Measurements from ENCODE around the gene PEF1. TPM values are rescaled to one million over a fixed set of nuclear protein-coding genes. Genes with fewer than 3 reads are reported as not detected.

PEF1 gene
- total RNA-seq, 2 donors from 2014 or later = 42.9 to 66.8 TPM

DNA sequence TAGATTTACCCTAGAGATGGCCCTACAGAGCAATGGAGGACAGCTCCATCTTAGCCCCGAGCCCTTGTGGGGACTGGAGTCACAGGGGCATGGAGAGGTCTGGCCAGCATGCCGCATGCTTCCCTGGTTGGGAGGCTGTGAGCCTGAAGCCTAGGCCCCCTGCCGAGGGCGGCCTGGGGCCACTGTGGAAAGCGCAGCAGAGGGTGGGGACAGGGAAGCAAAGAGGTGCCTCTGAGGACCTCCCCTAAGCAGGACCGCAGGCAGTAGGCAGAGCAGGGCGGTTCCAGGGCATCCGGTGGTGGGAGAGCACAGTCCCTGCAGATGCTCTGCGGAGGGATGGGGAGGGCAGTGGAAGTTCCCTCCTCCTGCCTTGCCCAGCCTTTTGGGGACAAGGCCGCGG lies 26.5 kb upstream of the PEF1 start:
- Histone ChIP-seq H3K27me3 (no peaks in the 10 kb centered on the region), H3K4me1 (peaks cover 0 to 92% of the 10 kb centered on the region in 2 donors), H3K4me3 (no peak overlapping the region), H3K9me3 (no peaks in the 10 kb centered on the region), H3K27ac (peak overlapping the region; percentile 68 to 75), H3K36me3 (no peaks in the 10 kb centered on the region)
- DNase-seq (ENCODE audit: low spot score) = no peak
- TF ChIP-seq, protein P1, sequence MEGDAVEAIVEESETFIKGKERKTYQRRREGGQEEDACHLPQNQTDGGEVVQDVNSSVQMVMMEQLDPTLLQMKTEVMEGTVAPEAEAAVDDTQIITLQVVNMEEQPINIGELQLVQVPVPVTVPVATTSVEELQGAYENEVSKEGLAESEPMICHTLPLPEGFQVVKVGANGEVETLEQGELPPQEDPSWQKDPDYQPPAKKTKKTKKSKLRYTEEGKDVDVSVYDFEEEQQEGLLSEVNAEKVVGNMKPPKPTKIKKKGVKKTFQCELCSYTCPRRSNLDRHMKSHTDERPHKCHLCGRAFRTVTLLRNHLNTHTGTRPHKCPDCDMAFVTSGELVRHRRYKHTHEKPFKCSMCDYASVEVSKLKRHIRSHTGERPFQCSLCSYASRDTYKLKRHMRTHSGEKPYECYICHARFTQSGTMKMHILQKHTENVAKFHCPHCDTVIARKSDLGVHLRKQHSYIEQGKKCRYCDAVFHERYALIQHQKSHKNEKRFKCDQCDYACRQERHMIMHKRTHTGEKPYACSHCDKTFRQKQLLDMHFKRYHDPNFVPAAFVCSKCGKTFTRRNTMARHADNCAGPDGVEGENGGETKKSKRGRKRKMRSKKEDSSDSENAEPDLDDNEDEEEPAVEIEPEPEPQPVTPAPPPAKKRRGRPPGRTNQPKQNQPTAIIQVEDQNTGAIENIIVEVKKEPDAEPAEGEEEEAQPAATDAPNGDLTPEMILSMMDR (IDR thresholded peaks at IDR 0.05) = no peak

DNA sequence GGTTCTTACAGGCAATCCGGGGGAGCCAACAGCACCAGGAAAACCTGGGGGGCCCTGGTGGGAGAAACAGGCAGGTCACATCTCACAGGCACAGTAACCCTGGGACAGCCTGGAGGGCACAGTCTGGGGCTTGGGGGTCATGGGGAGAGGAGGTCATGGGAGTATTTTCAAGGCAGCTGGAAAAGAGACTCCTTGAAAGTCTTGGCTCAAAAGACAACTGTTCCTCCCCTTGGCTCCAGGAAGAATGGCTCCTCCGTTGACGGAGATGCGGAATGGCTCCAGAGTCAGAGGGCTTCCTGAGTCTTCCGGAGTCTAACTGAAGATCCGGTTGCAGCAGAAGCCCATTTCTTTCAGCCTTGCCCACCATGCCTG lies 25.9 kb upstream of the PEF1 start:
- TF ChIP-seq, protein P1 (IDR thresholded peaks at IDR 0.05) = no peak
- Histone ChIP-seq H3K27me3 (no peaks in the 10 kb centered on the region), H3K4me3 (peak overlapping the region; percentile 4 to 40), H3K4me1 (peaks cover 0 to 91% of the 10 kb centered on the region in 2 donors), H3K9me3 (no peaks in the 10 kb centered on the region), H3K36me3 (no peaks in the 10 kb centered on the region), H3K27ac (peak overlapping the region; percentile 68 to 75)
- no peak for DNase-seq (ENCODE audit: low spot score)

DNA sequence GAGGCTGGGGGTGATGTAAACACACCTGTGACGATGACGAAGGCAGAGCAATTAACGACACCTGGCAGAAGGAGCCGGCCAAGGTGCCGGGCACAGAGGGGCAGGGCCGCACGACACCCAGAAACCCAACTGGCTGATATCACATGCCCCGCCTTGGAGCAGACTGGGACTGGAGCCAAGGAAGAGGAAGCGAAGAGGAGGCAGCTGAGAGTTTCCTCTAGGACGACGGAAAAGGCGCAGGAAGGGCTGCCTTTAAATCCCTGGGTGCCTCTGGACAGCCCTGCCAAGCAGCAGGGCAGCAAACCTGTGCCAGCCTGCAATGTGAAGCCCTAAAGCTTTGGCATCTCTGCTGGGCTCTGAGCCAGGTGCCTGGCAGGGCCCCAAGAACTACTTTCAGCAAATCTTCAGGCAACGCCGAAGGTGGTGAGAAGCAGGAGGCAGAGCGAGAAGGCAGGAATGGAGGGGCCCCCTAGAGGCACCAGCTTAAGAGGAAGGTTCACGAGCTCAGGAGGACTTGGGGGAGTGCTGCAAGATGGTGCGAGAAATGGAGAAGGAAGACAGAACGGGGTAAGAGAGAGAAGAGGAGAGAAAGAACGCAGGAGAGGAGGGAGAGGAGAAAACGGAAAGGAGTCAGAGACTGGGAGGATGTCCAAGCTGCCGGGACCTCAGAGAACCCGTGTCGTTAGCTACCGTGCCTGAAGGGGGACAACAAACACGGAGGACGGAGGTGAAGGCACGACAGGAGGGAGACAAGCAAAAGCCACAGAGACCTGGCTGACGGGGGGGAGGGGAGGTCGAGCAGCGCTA lies 25.3 kb upstream of the PEF1 start:
- TF ChIP-seq, protein P1 (IDR thresholded peaks at IDR 0.05) = peak in 1 of 2 donors; percentile 46
- Histone ChIP-seq H3K9me3 (no peaks in the 10 kb centered on the region), H3K27me3 (no peaks in the 10 kb centered on the region), H3K27ac (peak overlapping the region; percentile 68 to 75), H3K36me3 (no peaks in the 10 kb centered on the region), H3K4me3 (peak overlapping the region; percentile 4 to 40), H3K4me1 (peaks cover 0 to 85% of the 10 kb centered on the region in 2 donors)
- DNase-seq (ENCODE audit: low spot score) = peak; percentile 72

- H3K27ac ChIP-seq = peak overlapping the region; percentile 68 to 75
- H3K9me3 ChIP-seq = no peaks in the 10 kb centered on the region
- H3K27me3 ChIP-seq = no peaks in the 10 kb centered on the region
- H3K36me3 ChIP-seq = no peaks in the 10 kb centered on the region
- TF ChIP-seq, protein P1 (IDR thresholded peaks at IDR 0.05) = no peak
- DNase-seq (ENCODE audit: low spot score) = no peak
- H3K4me1 ChIP-seq = peaks cover 0 to 80% of the 10 kb centered on the region in 2 donors
- H3K4me3 ChIP-seq = peak overlapping the region in 1 of 2 donors; percentile 40
Measured at GRCh38 chr1:31669433-31669785, 24.7 kb upstream of the PEF1 start.

GRCh38 chr1:31668303-31668883 lies 23.7 kb upstream of the PEF1 start:
- no peak overlapping the region for H3K27ac ChIP-seq

More at GRCh38 chr1:31668303-31668883, 23.7 kb upstream of the PEF1 start:
- Histone ChIP-seq H3K36me3 (no peaks in the 10 kb centered on the region), H3K27me3 (no peaks in the 10 kb centered on the region), H3K4me3 (no peak overlapping the region), H3K4me1 (peaks cover 0 to 69% of the 10 kb centered on the region in 2 donors), H3K9me3 (no peaks in the 10 kb centered on the region)
- TF ChIP-seq, protein P1 (IDR thresholded peaks at IDR 0.05) = no peak
- no peak for DNase-seq (ENCODE audit: low spot score)

Measured in right atrium auricular region (tissue), 2 donors.